WTC11 (cell line): Measurements from ENCODE around the gene GLT6D1. TPM values are rescaled to one million over a fixed set of nuclear protein-coding genes. Genes with fewer than 3 reads are reported as not detected.

Source experiments
- ATAC-seq: fragments of 200-7000 bp; cut with Tn5 transposase; 2 replicates; pipeline ENCODE4 v1.10.0; 2021; ENCODE audit warnings: mild to moderate bottlenecking, moderate library complexity
- CTCF ChIA-PET: fragments of 300-600 bp; sonication (Branson Sonifier 250); formaldehyde crosslinking; loops from one replicate; lab custom pipeline; 2021; ENCODE audit warnings: antibody characterized with exemption; lab: Charles Lee
- POLR2A ChIA-PET: fragments of 350-600 bp; sonication (Branson Sonifier 250); formaldehyde crosslinking; loops from one replicate; lab custom pipeline; 2021; ENCODE audit warnings: antibody characterized with exemption; lab: Charles Lee
- DNase-seq: peaks from one replicate; pipeline ENCODE4 v3.0.0; 2021; ENCODE audit warnings: low spot score
- H3K27ac Mint-ChIP-seq: 2 replicates; pipeline ENCODE4 v1.8.0; 2021; ENCODE audit warnings: mixed read lengths
- H3K27me3 Mint-ChIP-seq: 2 replicates; pipeline ENCODE4 v1.8.0; 2021; ENCODE audit warnings: low read depth, mild to moderate bottlenecking, moderate library complexity, mixed read lengths
- H3K36me3 Mint-ChIP-seq: 2 replicates; pipeline ENCODE4 v1.8.0; 2021; ENCODE audit warnings: mixed read lengths
- H3K4me1 Mint-ChIP-seq: 2 replicates; pipeline ENCODE4 v1.8.0; 2022; ENCODE audit warnings: mixed read lengths
- H3K4me3 Mint-ChIP-seq: 2 replicates; pipeline ENCODE4 v1.8.0; 2021; ENCODE audit warnings: mild to moderate bottlenecking, moderate library complexity, mixed read lengths
- H3K9me3 Mint-ChIP-seq: 2 replicates; pipeline ENCODE4 v1.8.0; 2021; ENCODE audit warnings: mixed read lengths
- ATF6 ChIP-seq: sonication (generic); formaldehyde crosslinking; IDR thresholded peaks from 2 replicates; pipeline ENCODE4 v1.8.1; 2023; ENCODE audit warnings: mild to moderate bottlenecking, missing genetic modification reagents
- FOXJ3 ChIP-seq: sonication (generic); formaldehyde crosslinking; IDR thresholded peaks from 2 replicates; pipeline ENCODE4 v1.9.0; 2021; ENCODE audit warnings: missing genetic modification reagents, mild to moderate bottlenecking, borderline replicate concordance
- HMGXB4 ChIP-seq: sonication (generic); formaldehyde crosslinking; IDR thresholded peaks from 2 replicates; pipeline ENCODE4 v1.8.1; 2023; ENCODE audit warnings: mild to moderate bottlenecking, moderate library complexity, missing genetic modification reagents
- JUN ChIP-seq: sonication (generic); formaldehyde crosslinking; IDR thresholded peaks from 2 replicates; pipeline ENCODE4 v1.8.0; 2023; ENCODE audit warnings: mild to moderate bottlenecking, missing genetic modification reagents
- MXD4 ChIP-seq: fragments of 250-450 bp; sonication (Bioruptor Pico); IDR thresholded peaks from 2 replicates; pipeline ENCODE4 v1.8.0; 2021; ENCODE audit warnings: mild to moderate bottlenecking, moderate library complexity, borderline replicate concordance
- NR1H2 ChIP-seq: sonication (generic); formaldehyde crosslinking; IDR thresholded peaks from 2 replicates; pipeline ENCODE4 v1.9.0; 2021; ENCODE audit warnings: mild to moderate bottlenecking, moderate library complexity, missing genetic modification reagents
- NR2C2 ChIP-seq: sonication (generic); formaldehyde crosslinking; IDR thresholded peaks from 2 replicates; pipeline ENCODE4 v1.8.0; 2022; ENCODE audit warnings: mild to moderate bottlenecking, missing genetic modification reagents
- RORB ChIP-seq: fragments of 250-450 bp; sonication (Bioruptor Pico); IDR thresholded peaks from 2 replicates; pipeline ENCODE4 v1.9.0; 2021; ENCODE audit warnings: mild to moderate bottlenecking
- SMAD3 ChIP-seq: sonication (generic); formaldehyde crosslinking; IDR thresholded peaks from 2 replicates; pipeline ENCODE4 v1.8.0; 2022; ENCODE audit warnings: missing genetic modification reagents, mild to moderate bottlenecking, borderline replicate concordance
- TCF7 ChIP-seq: sonication (generic); formaldehyde crosslinking; IDR thresholded peaks from 2 replicates; pipeline ENCODE4 v1.8.0; 2022; ENCODE audit warnings: mild to moderate bottlenecking, low read depth, missing genetic modification reagents, moderate library complexity
- TEAD4 ChIP-seq: sonication (generic); formaldehyde crosslinking; IDR thresholded peaks from 2 replicates; pipeline ENCODE4 v1.8.0; 2022; ENCODE audit warnings: mild to moderate bottlenecking, missing genetic modification reagents
- ZBTB21 ChIP-seq: sonication (generic); formaldehyde crosslinking; IDR thresholded peaks from 2 replicates; pipeline ENCODE4 v1.8.1; 2023; ENCODE audit warnings: mild to moderate bottlenecking, missing genetic modification reagents, borderline replicate concordance
- ZBTB43 ChIP-seq: sonication (generic); formaldehyde crosslinking; IDR thresholded peaks from 2 replicates; pipeline ENCODE4 v1.8.1; 2023; ENCODE audit warnings: mild to moderate bottlenecking, missing genetic modification reagents
- ZNF121 ChIP-seq: sonication (generic); formaldehyde crosslinking; IDR thresholded peaks from 2 replicates; pipeline ENCODE4 v1.8.0; 2023; ENCODE audit warnings: missing genetic modification reagents
- ZNF138 ChIP-seq: sonication (generic); formaldehyde crosslinking; conservative IDR thresholded peaks from 2 replicates; pipeline ENCODE4 v1.8.1; 2022; ENCODE audit warnings: mild to moderate bottlenecking, moderate library complexity, missing genetic modification reagents
- ZNF425 ChIP-seq: fragments of 250-450 bp; sonication (Bioruptor Pico); conservative IDR thresholded peaks from 2 replicates; pipeline ENCODE4 v1.9.0; 2021; ENCODE audit warnings: mild to moderate bottlenecking
- total RNA-seq: library from RNA; stranded (reverse); gene quantifications from 3 replicates; pipeline ENCODE4 v1.2.3, GENCODE V29; 2021
- TF ChIP-seq, protein P1 (sequence below): sonication (generic); formaldehyde crosslinking; IDR thresholded peaks from 2 replicates; pipeline ENCODE4 v1.8.0; 2023; ENCODE audit warnings: mild to moderate bottlenecking, missing genetic modification reagents
- TF ChIP-seq, protein P2 (sequence below): sonication (generic); formaldehyde crosslinking; IDR thresholded peaks from 2 replicates; pipeline ENCODE4 v1.8.1; 2022; ENCODE audit warnings: missing genetic modification reagents, borderline replicate concordance
- TF ChIP-seq, protein P3 (sequence below): sonication (generic); formaldehyde crosslinking; IDR thresholded peaks from 2 replicates; pipeline ENCODE4 v1.8.0; 2022; ENCODE audit warnings: mild to moderate bottlenecking, missing genetic modification reagents

The GLT6D1 gene
- total RNA-seq, 1 experiment from 2014 or later = 0.37 TPM

GRCh38 chr9:135689011-135689410, 49.7 kb upstream of the GLT6D1 start (continued):
- TF ChIP-seq, protein P1, sequence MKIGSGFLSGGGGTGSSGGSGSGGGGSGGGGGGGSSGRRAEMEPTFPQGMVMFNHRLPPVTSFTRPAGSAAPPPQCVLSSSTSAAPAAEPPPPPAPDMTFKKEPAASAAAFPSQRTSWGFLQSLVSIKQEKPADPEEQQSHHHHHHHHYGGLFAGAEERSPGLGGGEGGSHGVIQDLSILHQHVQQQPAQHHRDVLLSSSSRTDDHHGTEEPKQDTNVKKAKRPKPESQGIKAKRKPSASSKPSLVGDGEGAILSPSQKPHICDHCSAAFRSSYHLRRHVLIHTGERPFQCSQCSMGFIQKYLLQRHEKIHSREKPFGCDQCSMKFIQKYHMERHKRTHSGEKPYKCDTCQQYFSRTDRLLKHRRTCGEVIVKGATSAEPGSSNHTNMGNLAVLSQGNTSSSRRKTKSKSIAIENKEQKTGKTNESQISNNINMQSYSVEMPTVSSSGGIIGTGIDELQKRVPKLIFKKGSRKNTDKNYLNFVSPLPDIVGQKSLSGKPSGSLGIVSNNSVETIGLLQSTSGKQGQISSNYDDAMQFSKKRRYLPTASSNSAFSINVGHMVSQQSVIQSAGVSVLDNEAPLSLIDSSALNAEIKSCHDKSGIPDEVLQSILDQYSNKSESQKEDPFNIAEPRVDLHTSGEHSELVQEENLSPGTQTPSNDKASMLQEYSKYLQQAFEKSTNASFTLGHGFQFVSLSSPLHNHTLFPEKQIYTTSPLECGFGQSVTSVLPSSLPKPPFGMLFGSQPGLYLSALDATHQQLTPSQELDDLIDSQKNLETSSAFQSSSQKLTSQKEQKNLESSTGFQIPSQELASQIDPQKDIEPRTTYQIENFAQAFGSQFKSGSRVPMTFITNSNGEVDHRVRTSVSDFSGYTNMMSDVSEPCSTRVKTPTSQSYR = no peak
- no peak for TF ChIP-seq RORB (CRISPR knock-in tag)
- TF ChIP-seq ATF6 (CRISPR knock-in tag) = no peak
- no peak for TF ChIP-seq ZNF138 (CRISPR knock-in tag)
- TF ChIP-seq ZBTB21 (CRISPR knock-in tag) = no peak
- TF ChIP-seq ZNF425 (CRISPR knock-in tag) = no peak
- no peak for TF ChIP-seq JUN (CRISPR knock-in tag)
- TF ChIP-seq TEAD4 (CRISPR knock-in tag) = no peak
- no peak for TF ChIP-seq NR1H2
- TF ChIP-seq, protein P2, sequence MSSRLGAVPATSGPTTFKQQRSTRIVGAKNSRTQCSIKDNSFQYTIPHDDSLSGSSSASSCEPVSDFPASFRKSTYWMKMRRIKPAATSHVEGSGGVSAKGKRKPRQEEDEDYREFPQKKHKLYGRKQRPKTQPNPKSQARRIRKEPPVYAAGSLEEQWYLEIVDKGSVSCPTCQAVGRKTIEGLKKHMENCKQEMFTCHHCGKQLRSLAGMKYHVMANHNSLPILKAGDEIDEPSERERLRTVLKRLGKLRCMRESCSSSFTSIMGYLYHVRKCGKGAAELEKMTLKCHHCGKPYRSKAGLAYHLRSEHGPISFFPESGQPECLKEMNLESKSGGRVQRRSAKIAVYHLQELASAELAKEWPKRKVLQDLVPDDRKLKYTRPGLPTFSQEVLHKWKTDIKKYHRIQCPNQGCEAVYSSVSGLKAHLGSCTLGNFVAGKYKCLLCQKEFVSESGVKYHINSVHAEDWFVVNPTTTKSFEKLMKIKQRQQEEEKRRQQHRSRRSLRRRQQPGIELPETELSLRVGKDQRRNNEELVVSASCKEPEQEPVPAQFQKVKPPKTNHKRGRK (CRISPR knock-in tag) = no peak

- H3K27ac Mint-ChIP-seq = no peak overlapping the region
- no peaks in the 10 kb centered on the region for H3K27me3 Mint-ChIP-seq
- DNase-seq (no peak), ATAC-seq (no peak)
- H3K36me3 Mint-ChIP-seq = no peaks in the 10 kb centered on the region
- H3K4me1 Mint-ChIP-seq = 0 out of 2 replicates have a peak, but pooled peaks cover under 1% of the 10 kb centered on the region
- TF ChIP-seq ZNF121 (CRISPR knock-in tag) (no peak), TCF7 (CRISPR knock-in tag) (no peak), FOXJ3 (CRISPR knock-in tag) (no peak)
- POLR2A ChIA-PET = no interaction called here
- H3K4me3 Mint-ChIP-seq = no peak overlapping the region
- CTCF ChIA-PET = interaction anchor here (1.1 kb wide), 1 partner anchor 14 kb away, joined by 3 read pairs; no protein-coding TSS in a partner anchor
- no peaks in the 10 kb centered on the region for H3K9me3 Mint-ChIP-seq
These were observed 47.9 kb upstream of the GLT6D1 start for GRCh38 chr9:135687216-135687615.

- POLR2A ChIA-PET = no interaction called here
- ATAC-seq (no peak), DNase-seq (no peak)
- Mint-ChIP-seq H3K4me1 (peaks cover 16% of the 10 kb centered on the region), H3K36me3 (no peaks in the 10 kb centered on the region), H3K27ac (no peak overlapping the region), H3K9me3 (peaks cover 3% of the 10 kb centered on the region; the same call in 1 of the 2 replicates), H3K4me3 (no peak overlapping the region), H3K27me3 (no peaks in the 10 kb centered on the region; the same call in 1 of the 2 replicates)
- CTCF ChIA-PET = no interaction called here
- no peak for TF ChIP-seq ZBTB43 (CRISPR knock-in tag)
- TF ChIP-seq, protein P3, sequence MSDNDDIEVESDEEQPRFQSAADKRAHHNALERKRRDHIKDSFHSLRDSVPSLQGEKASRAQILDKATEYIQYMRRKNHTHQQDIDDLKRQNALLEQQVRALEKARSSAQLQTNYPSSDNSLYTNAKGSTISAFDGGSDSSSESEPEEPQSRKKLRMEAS (CRISPR knock-in tag) = no peak
- TF ChIP-seq SMAD3 (CRISPR knock-in tag) = no peak
- no peak for TF ChIP-seq NR2C2 (CRISPR knock-in tag)
- no peak for TF ChIP-seq HMGXB4 (CRISPR knock-in tag)
- TF ChIP-seq ZNF425 (CRISPR knock-in tag) = no peak
- TF ChIP-seq MXD4 = no peak
These were observed 45.4 kb upstream of the GLT6D1 start for GRCh38 chr9:135684691-135685090.
